Measurements from ENCODE around the gene CALCA.

The CALCA gene

GRCh38 chr11:14932447-14932846, 39.7 kb downstream of the CALCA start:
- H3K36me3 ChIP-seq (ENCODE audit: control insufficient read depth, insufficient read depth, low read length), result no peaks in the 10 kb centered on the region
- H3K4me1 ChIP-seq, result no peaks in the 10 kb centered on the region
- no peak overlapping the region for H3K4me3 ChIP-seq (ENCODE audit: low read depth, low read length)
- no peaks in the 10 kb centered on the region for H3K9me3 ChIP-seq (ENCODE audit: control insufficient read depth, low read length)
- H3K27ac ChIP-seq, result no peak overlapping the region
- TF ChIP-seq CTCF (IDR thresholded peaks at IDR 0.05), result no peak
- H2AFZ ChIP-seq, result no peak overlapping the region
- no peak overlapping the region for H3K9ac ChIP-seq
- H3K79me2 ChIP-seq, result no peaks in the 10 kb centered on the region
- H3K4me2 ChIP-seq (ENCODE audit: low read length), result no peak overlapping the region
- no peaks in the 10 kb centered on the region for H3K27me3 ChIP-seq (ENCODE audit: control insufficient read depth, insufficient read depth, low read length)

DNA sequence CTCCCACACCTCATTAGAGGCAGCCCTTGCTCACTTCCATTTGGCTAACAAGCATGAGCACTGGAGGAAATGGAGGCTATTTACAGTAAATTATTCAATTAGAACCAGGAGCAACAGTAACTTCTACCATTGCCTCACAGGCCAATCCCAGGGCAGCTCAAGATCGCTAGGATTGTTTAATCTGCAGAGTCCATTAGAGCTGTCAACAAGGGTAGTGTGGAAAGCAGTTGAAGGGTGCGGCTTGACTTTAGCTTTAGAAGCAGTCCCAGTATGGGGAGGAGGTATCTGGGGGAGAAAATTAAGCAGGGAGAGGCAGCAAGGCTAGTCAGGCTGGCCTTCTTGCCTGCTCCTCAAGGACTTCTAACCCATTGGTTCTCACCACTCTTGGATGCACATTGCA, 41.8 kb downstream of the CALCA start:
- no peak overlapping the region for H2AFZ ChIP-seq
- H3K27me3 ChIP-seq (ENCODE audit: control insufficient read depth, insufficient read depth, low read length), result no peaks in the 10 kb centered on the region
- no peak overlapping the region for H3K4me2 ChIP-seq (ENCODE audit: low read length)
- no peaks in the 10 kb centered on the region for H3K9me3 ChIP-seq (ENCODE audit: control insufficient read depth, low read length)
- no peaks in the 10 kb centered on the region for H3K4me1 ChIP-seq
- no peak overlapping the region for H3K4me3 ChIP-seq (ENCODE audit: low read depth, low read length)
- H3K36me3 ChIP-seq (ENCODE audit: control insufficient read depth, insufficient read depth, low read length), result no peaks in the 10 kb centered on the region
- TF ChIP-seq CTCF (IDR thresholded peaks at IDR 0.05), result no peak
- no peak overlapping the region for H3K9ac ChIP-seq
- H3K79me2 ChIP-seq, result no peaks in the 10 kb centered on the region
- H3K27ac ChIP-seq, result no peak overlapping the region

DNA sequence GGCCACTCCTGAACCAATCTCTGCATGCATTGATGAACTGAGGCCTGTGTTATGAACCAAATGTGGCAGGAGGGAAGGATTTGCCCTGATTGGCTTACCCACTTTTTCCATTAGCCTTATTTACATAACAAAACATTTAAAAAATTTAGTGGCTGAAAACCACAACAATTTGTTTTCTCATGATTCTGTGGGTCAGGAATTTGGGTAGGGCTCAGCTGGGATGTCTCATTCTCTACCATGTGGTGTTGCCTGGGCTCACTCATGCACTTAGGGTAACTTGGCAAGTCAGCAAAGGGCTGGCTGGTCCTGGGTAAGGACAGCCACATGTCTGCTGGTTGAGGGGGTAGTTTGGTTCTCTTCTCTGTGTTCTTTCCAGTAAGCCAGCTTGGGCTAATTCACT, 45.0 kb downstream of the CALCA start:
- Histone ChIP-seq H2AFZ (no peak overlapping the region), H3K9ac (no peak overlapping the region)

DNA sequence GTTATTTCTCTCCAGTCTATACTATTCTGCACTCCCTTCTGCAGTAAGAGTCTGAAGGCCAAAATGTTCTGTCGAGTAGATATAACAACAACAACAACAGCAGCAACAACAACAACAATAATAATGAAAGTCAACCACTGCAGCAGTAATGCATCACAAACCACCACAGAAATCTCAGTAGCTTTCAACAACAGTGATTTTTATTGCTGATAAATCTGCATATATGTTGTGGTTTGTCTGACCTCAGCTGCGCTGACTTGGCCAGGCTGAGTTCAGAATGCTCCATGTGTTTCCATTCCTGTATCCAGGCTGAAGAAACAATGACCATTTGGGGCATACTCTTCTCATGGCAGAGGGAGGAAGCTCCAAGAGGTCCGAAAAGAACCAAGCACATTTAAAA, 47.8 kb downstream of the CALCA start:
- Histone ChIP-seq H3K27ac (no peak overlapping the region), H3K9me3 (ENCODE audit: control insufficient read depth, low read length) (no peaks in the 10 kb centered on the region), H3K27me3 (ENCODE audit: control insufficient read depth, insufficient read depth, low read length) (no peaks in the 10 kb centered on the region)

More for the DNA sequence above, 45.0 kb downstream of the CALCA start:
- H3K79me2 ChIP-seq, result no peaks in the 10 kb centered on the region
- no peak overlapping the region for H3K27ac ChIP-seq
- H3K4me1 ChIP-seq, result no peaks in the 10 kb centered on the region
- no peaks in the 10 kb centered on the region for H3K9me3 ChIP-seq (ENCODE audit: control insufficient read depth, low read length)
- TF ChIP-seq CTCF (IDR thresholded peaks at IDR 0.05), result no peak
- H3K27me3 ChIP-seq (ENCODE audit: control insufficient read depth, insufficient read depth, low read length), result no peaks in the 10 kb centered on the region
- no peaks in the 10 kb centered on the region for H3K36me3 ChIP-seq (ENCODE audit: control insufficient read depth, insufficient read depth, low read length)
- H3K4me3 ChIP-seq (ENCODE audit: low read depth, low read length), result no peak overlapping the region
- no peak overlapping the region for H3K4me2 ChIP-seq (ENCODE audit: low read length)

More for the DNA sequence above, 47.8 kb downstream of the CALCA start:
- no peak overlapping the region for H2AFZ ChIP-seq
- H3K79me2 ChIP-seq, result no peaks in the 10 kb centered on the region
- no peak for TF ChIP-seq CTCF (IDR thresholded peaks at IDR 0.05)
- no peaks in the 10 kb centered on the region for H3K4me1 ChIP-seq
- no peak overlapping the region for H3K4me3 ChIP-seq (ENCODE audit: low read depth, low read length)
- no peaks in the 10 kb centered on the region for H3K36me3 ChIP-seq (ENCODE audit: control insufficient read depth, insufficient read depth, low read length)
- no peak overlapping the region for H3K4me2 ChIP-seq (ENCODE audit: low read length)
- H3K9ac ChIP-seq, result no peak overlapping the region
